PFSK-1 (cell line): ENCODE data around the gene ALG5.

ENCODE experiments used
- POLR2AphosphoS5 ChIP-seq: IDR thresholded peaks from 2 replicates; pipeline ENCODE4 v1.6.1; 2012; ENCODE audit warnings: low read depth, mild to moderate bottlenecking, control low read depth, low read length, moderate library complexity
- REST ChIP-seq, 2 experiments: IDR thresholded peaks; 2 replicates each; pipeline versions ENCODE4 v1.6.1 to v1.8.0; 2011 to 2012; ENCODE audit warnings: low read depth in 2 of 2, low read length in 2 of 2, control low read depth in 1 of 2, inconsistent platforms in 1 of 2, mild to moderate bottlenecking in 1 of 2, moderate library complexity in 1 of 2; ENCODE audit not compliant: insufficient read depth in 1 of 2
- SIN3A ChIP-seq: IDR thresholded peaks from 2 replicates; pipeline ENCODE4 v1.6.1; 2012; ENCODE audit warnings: mild to moderate bottlenecking, low read length, moderate library complexity, borderline replicate concordance; ENCODE audit not compliant: insufficient read depth

- TF ChIP-seq REST (IDR thresholded peaks at IDR 0.05; ENCODE audit: insufficient read depth in 1 of 2, low read depth in 2 of 2, low read length in 2 of 2) (no peak), POLR2AphosphoS5 (no peak), SIN3A (no peak)
Measured at GRCh38 chr13:37011788-37012187, 12.6 kb upstream of the ALG5 start.
